Measurements from ENCODE around the gene MLEC. TPM values are rescaled to one million over a fixed set of nuclear protein-coding genes. Genes with fewer than 3 reads are reported as not detected.

The MLEC gene
- total RNA-seq, 1 experiment from 2014 or later, result 181 TPM

GRCh38 chr12:120640861-120641833 lies 45.8 kb upstream of the MLEC start:
- Histone ChIP-seq H3K79me1 (ENCODE audit: insufficient read depth, low read depth, low read length, poor library complexity, severe bottlenecking) (no peaks in the 10 kb centered on the region), H3K23ac (ENCODE audit: insufficient read length, low read depth, low read length) (no peak overlapping the region), H2BK5ac (ENCODE audit: insufficient read length, low read length) (no peak overlapping the region), H2AFZ (ENCODE audit: low read length) (no peak overlapping the region), H3K23me2 (ENCODE audit: insufficient read length, low read depth, low read length, poor library complexity, severe bottlenecking) (peaks cover 11% of the 10 kb centered on the region), H2BK20ac (ENCODE audit: low read depth, low read length, poor library complexity, severe bottlenecking) (no peak overlapping the region), H2BK12ac (ENCODE audit: insufficient read length, low read depth, low read length) (no peak overlapping the region), H3T11ph (ENCODE audit: low read length) (no peak overlapping the region), H2AK5ac (ENCODE audit: insufficient read length, low read length) (no peak overlapping the region), H3K27me3 (ENCODE audit: insufficient read depth, low read length) (no peaks in the 10 kb centered on the region; the same call in 1 of the 2 replicates), H3K4me2 (ENCODE audit: insufficient read depth, insufficient read length, low read length) (peak overlapping the region; percentile 14), H3K56ac (ENCODE audit: insufficient read length, low read depth, low read length) (no peak overlapping the region), H3K18ac (ENCODE audit: insufficient read length, low read depth, low read length) (no peak overlapping the region), H4K20me1 (ENCODE audit: control insufficient read depth, insufficient read depth, insufficient read length) (no peaks in the 10 kb centered on the region), H4K5ac (ENCODE audit: insufficient read length, low read depth, low read length) (no peak overlapping the region), H2BK15ac (ENCODE audit: low read depth, low read length) (no peak overlapping the region), H3K9me3 (ENCODE audit: control insufficient read depth, low read depth, low read length) (no peaks in the 10 kb centered on the region), H3K4me1 (ENCODE audit: insufficient read depth, low read length) (peaks cover 3% of the 10 kb centered on the region; the same call in 1 of the 2 replicates), H3K9ac (ENCODE audit: extremely low read depth, insufficient read length, low read length) (no peak overlapping the region), H4K8ac (replicated peaks; ENCODE audit: insufficient read length, low read depth, low read length) (no peak overlapping the region), H3K14ac (ENCODE audit: insufficient read depth, low read length) (no peak overlapping the region), H4K91ac (ENCODE audit: insufficient read length, low read depth, low read length) (no peak overlapping the region), H2BK120ac (ENCODE audit: low read depth, low read length, poor library complexity, severe bottlenecking) (no peak overlapping the region), H3K27ac (ENCODE audit: insufficient read length, low read depth, low read length) (no peak overlapping the region), H3K4ac (ENCODE audit: low read depth, low read length) (no peak overlapping the region), H3K79me2 (ENCODE audit: insufficient read depth, low read length) (no peaks in the 10 kb centered on the region)
- no peaks in the 10 kb centered on the region for H3K36me3 Mint-ChIP-seq (ENCODE audit: insufficient read depth in 1 of 3, low read depth in 3 of 3)
- H3K9me3 Mint-ChIP-seq, result no peaks in the 10 kb centered on the region
- peaks cover 9 to 11% of the 10 kb centered on the region in 2 experiments for H3K4me1 Mint-ChIP-seq
- H3K27ac Mint-ChIP-seq, result no peak overlapping the region; a peak in 1 of 7 replicates
- peak overlapping the region; percentile 71 to 91 for H3K4me3 Mint-ChIP-seq
- H3K27me3 Mint-ChIP-seq (ENCODE audit: low read depth), result peaks cover 49% of the 10 kb centered on the region
- no CpG with 5 or more reads among the region's 115 CpGs for WGBS (ENCODE audit: extremely low coverage, insufficient read length, low lambda C conversion rate)
- peak; percentile 34; the same call in 2 of the 3 replicates for TF ChIP-seq CTCF (conservative IDR thresholded peaks at IDR 0.05)
- peak; percentile 92 for DNase-seq
